Suppressor macrophage treated with lipopolysaccharide for 1 hour (primary cell): ENCODE results near the gene LCP2.
A peak's percentile ranks its signal among the peaks of the same experiment; 100 is the strongest.
"Not testable (repeated sequence)": the region's sequence is repeated elsewhere in the genome, so short reads cannot be mapped to it uniquely, and the experiment has no call there.

Source experiments
- DNase-seq, 3 donors: peaks; one replicate each; pipeline ENCODE4 v3.0.0-alpha.2; 2020 to 2022

LCP2 gene

DNA sequence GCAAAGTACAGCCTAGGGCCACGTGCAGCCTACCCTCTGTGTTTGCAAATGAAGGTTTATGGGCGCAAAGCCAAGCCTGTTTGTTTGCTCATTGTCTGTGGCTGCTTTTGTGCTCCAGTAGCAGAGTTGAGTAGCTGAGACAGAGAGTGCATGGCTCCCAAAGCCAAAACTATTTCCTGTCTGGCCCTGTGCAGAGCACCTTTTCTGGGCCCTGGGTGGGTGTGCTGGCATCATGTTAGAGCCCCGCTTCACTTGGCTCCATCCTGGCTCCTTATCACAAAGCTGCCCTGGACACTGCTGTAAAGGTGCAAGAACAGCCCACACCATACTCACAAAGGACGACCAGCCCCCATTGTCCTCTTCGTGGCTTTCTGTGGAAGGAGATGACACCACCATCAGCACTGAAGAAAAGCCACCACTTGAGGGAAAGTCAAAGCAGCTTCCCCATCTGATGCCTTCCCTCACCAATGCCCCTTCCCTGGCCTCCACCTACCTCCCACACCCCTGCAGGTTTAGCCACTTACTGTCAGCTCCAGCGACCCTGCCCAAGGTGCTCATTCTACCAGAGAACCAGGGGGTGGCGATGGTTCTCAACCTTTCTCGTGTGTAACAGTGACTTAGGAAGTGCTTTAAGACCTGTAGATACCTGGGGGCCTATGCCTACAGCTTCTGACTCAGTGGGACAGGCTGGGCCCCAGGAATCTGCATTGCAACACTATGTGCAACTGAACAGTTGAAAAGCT, 23.4 kb downstream of the LCP2 start:
- no peak for DNase-seq

DNA sequence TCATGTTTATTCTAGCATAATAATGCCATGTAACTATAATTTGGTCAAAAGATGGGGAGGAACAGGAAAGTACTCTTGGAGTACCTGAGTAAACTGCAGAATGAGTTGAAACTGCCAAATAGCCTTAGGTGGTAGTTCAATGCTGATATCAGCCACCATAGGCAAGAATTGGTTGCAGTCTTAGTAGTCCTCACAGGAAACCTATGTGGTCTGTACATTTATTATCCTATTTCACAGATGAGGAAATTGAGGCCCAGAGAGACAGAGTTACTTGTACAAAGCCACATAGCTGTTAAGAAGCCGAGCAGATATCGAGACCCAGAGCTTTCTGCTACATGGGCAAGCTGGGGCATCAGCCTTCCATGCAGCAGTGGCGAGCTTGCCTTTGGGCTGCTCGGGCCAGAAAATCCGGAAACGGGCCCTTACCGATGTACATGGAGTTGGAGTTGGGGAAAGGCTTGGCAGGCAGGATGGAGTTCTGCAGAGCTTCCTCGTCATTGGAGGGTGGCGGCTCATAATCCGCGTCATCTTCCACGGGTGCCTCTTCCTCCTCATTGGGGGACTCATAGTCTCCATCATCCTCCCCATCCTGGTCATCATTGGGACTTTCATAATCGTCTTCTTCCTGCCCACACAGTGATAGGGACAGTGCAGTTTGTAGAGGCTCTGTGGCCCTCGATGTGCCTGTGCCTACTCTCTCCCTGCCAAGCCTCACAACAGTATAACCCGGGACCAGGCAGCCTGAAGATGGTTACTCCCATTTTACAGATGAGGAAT, 27.1 kb downstream of the LCP2 start:
- DNase-seq: peak; percentile 77 to 87 (median 78)

DNA sequence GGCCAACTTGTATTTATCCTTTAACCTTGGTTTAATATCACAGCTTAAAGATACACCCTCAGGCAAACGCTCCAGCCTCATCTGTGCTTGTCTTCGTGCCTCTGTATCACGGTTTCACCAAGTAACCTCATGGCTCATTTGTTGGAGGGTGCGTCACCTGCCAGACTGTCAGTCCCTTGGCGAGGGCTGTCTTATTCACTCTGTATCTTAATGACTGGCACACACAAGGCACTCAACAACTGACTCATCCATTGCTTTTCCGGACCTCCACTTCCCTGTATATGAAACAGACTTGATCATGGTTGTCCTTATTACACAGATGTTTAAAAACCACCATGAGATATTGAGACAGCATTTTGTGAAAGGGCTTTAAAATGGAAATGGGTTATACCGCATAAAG, 28.0 kb downstream of the LCP2 start:
- DNase-seq: peak; percentile 87 to 96 (median 92)

GRCh38 chr5:170268884-170269283, 28.7 kb downstream of the LCP2 start:
- DNase-seq: peak; percentile 76 to 87 (median 77)

GRCh38 chr5:170268153-170268689, 29.4 kb downstream of the LCP2 start:
- DNase-seq: no peak

GRCh38 chr5:170267431-170268152, 30.0 kb downstream of the LCP2 start:
- DNase-seq: peak; percentile 76 to 84 (median 78)

- no peak for DNase-seq
Measured at GRCh38 chr5:170266570-170267381, 30.8 kb downstream of the LCP2 start.

GRCh38 chr5:170265522-170265921, 32.1 kb downstream of the LCP2 start:
- DNase-seq: no peak

DNA sequence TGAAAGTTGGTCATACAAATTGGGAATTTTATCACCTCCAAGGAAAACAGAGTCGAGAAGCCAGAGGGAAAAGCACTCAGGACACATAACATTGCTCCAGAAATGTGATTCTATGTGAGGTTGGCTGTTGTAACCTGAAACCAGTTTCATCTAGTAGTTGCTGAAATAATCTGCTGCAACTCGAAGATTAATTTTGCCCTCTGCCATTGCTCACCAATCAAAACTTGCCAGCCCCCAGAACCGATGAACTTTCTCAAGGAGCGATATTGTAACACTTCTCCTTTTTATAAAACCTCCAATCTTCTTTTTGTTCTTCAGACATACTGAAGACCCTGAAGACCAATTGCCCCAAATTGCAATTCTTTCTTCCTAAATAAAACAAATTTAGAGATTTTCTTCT, 33.7 kb downstream of the LCP2 start:
- DNase-seq: no peak

GRCh38 chr5:170262061-170263045, 35.2 kb downstream of the LCP2 start:
- DNase-seq: no peak

GRCh38 chr5:170261528-170262043, 36.0 kb downstream of the LCP2 start:
- DNase-seq: no peak

DNA sequence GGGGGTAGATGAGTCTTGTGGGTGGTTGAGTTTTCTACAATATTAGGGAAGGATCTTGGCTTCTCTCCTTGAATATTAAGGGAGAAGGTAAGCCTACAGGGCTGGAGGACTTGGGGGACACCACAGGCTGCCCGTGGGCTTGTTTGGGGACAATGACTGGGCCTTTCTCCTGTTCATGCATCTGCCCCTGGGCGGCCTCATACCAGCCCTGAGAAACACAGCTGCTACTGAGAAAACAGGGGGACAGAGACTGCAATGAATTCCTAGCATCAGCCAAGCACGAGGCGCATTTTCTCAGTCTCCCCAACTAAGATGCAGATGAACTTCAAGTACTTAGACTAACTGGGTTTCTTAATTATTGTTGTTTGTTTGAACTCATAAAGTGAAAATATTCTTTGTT, 40.2 kb downstream of the LCP2 start:
- no peak for DNase-seq

DNA sequence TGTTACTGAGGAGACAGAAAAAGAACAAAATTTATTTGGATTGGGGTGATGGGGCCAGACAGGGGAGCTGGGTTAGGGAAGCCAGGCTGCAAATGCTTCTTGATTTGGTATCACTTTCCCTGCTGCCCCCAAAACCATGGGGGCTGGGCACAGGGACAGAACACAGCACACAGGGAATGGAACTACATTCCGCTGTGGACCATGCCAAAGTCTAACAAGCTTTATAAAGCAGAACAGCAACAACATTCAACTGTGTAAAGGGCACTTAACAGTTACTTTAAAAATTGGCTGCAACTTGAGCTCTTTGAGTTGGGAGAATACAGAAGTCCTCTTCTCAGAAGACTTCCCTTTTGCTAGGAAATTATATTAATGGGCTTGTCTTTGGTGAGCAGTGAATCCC, 41.0 kb downstream of the LCP2 start:
- no peak for DNase-seq

DNA sequence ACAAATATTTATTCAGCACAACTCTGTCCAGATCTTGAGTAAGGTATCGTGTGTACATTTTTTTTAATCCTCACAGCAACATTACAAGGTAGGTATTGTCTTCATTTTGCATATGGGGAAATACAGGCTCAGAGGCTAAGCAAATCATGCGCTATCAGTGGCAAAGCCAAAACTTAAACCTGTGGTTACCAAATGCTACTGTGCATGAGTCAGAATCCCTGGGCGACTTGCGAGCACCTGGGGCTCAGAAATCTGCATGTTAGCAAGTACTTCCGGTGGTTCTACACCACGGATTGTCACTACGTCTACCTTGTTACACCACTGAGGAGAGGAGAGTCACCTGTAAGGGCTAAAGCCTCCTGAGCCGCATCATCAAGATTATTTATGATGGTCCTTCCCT, 43.5 kb downstream of the LCP2 start:
- no peak for DNase-seq

DNA sequence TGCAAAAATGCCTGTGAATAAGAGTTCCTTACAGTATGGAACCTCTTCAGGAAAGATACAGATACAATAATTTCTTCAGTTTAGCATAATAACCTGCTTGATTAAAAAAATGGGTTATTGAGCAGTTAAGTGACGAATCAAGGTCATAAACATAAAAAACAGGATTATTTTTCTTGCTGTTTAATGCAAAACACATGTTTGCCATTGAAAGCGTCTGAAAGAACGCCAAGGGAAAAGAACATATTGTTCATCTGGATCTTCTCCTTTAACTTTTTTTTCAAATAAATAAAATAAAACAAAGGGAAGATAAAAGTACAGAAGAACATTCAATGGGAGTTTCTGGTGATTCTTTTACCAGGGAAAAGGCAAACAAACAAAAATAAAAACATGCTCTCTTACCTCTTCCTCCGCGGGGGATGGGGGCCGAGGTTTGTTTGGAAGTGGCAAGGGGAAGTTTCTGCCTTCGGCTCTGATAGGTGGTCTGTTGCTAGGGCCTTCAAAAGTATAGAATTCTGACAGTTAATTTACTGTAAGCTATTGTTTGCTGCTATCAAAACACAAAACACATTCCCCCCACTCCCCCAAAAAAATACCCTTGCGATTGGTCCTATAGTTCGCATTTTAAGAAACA, 44.7 kb downstream of the LCP2 start:
- DNase-seq: no peak

DNA sequence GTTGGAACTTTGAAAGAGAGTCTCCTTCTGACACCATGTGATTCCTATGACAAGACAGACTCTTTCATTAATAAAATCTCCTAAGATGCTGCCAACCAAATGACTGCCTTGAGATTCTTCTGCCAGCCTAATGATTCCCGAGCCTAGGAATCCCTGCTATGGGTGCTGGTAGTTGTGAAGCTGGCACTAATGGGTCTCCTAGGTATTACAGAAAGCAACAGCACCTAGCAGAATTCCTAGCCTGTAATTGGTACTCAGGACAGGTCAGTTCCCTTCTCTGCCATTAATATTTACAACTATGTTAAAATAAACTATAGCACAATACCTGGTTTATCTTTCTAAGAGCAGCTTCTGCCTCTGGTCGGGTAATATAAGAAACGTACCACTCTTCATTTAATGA, 45.5 kb downstream of the LCP2 start:
- DNase-seq: no peak

DNA sequence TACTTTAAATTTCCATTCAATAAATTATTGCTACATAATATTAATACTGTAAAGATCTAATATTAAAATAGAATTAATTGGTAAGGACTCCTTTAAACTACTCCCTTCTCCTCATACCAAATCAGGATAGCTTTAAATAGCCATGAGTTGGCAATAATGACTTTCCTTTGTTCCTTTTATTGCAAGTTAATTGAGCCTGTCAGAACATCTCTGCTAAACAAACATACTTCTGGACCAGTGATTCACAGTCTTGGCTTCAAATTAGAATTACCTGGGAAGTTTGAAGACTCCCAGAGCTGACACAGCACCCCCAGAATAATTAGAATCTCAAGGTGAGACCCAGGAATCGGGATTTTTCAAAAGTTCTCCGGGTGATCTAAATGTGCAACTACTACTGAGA, 46.1 kb downstream of the LCP2 start:
- DNase-seq: no peak

DNA sequence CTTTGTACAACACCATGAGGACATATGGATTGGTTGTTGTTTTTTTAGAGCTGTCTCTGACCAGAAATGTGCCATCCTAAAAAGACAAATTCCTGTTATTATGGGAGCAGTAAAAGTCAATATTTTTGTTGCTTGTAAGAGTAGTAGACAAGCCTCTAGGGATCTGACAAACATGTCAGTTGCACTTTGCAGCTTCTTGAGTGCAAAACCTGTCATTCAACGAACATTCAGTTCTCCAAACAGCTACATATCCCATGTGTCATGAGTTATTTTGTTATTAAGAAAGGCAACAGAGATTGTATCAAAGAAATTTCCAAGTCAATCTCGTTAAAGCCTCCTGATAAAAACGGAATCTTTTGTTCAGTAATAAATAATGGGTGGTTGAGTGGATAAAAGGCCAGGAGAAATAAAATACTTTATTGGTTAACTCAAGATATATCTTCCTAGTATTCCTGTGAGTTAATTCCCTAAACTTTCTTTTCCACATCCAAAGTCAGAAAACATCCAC, 46.7 kb downstream of the LCP2 start:
- no peak for DNase-seq

DNA sequence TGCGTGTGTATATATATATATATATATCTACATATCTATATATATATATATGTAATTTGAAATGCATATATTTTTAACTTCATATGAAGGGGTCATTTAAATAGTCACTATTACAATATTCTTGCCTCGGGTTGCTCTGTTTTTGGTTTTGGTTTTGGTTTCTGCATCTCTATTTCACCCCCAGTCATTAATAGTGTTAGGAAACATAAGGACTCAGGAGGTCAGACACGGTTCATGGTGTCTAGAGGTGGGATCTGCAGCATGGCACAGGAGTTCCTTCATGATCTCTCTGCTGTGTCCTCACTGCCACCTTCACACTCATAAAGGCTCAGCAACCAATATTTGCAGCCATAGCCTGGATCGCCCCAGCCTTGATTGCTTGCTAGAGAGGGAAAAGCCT, 48.2 kb downstream of the LCP2 start:
- no peak for DNase-seq

- DNase-seq: not testable (repeated sequence)
Measured at GRCh38 chr5:170248931-170249227, 48.7 kb downstream of the LCP2 start.
